Skeletal muscle satellite cell (primary cell): ENCODE data around the gene TRA2A. TPM values are rescaled to one million over a fixed set of nuclear protein-coding genes. Genes with fewer than 3 reads are reported as not detected.
A peak's percentile ranks its signal among the peaks of the same experiment; 100 is the strongest.

Source experiments
- H3K27me3 ChIP-seq: 2 replicates; pipeline ENCODE4 v1.7.0; 2013; ENCODE audit warnings: low read length; ENCODE audit not compliant: control insufficient read depth, insufficient read depth
- H3K36me3 ChIP-seq: 2 replicates; pipeline ENCODE4 v1.7.0; 2013; ENCODE audit warnings: mild to moderate bottlenecking, control low read depth, low read length; ENCODE audit not compliant: insufficient read depth
- H3K4me1 ChIP-seq: 2 replicates; pipeline ENCODE4 v1.7.0; 2013; ENCODE audit warnings: low read length; ENCODE audit not compliant: control insufficient read depth, insufficient read depth
- H3K4me2 ChIP-seq: 2 replicates; pipeline ENCODE4 v1.7.0; 2013; ENCODE audit warnings: mild to moderate bottlenecking, low read length
- H3K4me3 ChIP-seq: 2 replicates; pipeline ENCODE4 v1.7.0; 2013; ENCODE audit warnings: low read length
- H3K9ac ChIP-seq: 2 replicates; pipeline ENCODE4 v1.7.0; 2013; ENCODE audit warnings: mild to moderate bottlenecking, low read depth, low read length, moderate library complexity
- H3K9me3 ChIP-seq: replicated peaks from 2 replicates; pipeline ENCODE4 v1.7.0; 2013; ENCODE audit warnings: mild to moderate bottlenecking, control low read depth, low read length
- total RNA-seq: library from RNA; depleted of rRNA; stranded (reverse); fragments of >200 nt; gene quantifications from 2 replicates; pipeline ENCODE4 v1.2.3, GENCODE V29; 2012; rRNA removed

TRA2A gene
- 22.1 and 39.5 TPM in 2 replicates for total RNA-seq

DNA sequence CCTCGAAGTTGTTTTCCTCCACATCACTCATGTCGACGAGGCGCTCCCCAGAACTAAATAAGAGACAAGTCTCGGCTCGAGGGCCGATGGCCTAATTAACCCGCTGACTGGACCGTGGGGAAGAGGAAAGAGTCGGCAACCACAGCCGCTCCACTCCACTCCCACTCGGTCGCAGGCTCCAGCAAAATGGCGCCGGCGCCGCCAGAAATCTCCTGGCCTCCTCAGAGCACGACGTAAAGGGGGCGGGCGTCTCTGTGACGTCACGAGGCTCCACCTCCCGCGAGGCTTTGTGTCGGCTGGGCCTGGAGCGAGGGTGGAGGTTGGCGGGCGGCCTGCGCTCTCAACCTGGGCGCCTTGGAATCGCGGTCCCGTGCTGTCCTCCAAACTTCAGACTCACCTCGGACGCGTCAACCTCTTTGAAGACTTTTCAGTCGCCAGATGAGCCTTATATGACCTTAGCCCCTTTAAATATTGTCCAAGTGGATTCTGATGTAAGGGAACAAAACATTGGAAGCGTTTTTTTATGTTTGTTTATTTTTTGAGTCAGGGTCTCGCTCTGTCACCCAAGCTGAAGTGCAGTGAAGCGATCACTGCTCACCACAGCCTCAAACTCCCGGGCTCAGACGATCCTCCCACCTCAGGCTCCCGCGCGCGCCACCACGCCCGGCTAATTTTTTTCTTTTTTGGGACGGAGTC lies at the start of gene TRA2A:
Gene TRA2A, minus strand, starts transcription at position 188 of the 696 bp plus-strand sequence. Its CDS starts 157 bp downstream, at position 31.
- H3K4me2 ChIP-seq: peak within 1 kb of the TSS; percentile 79
- H3K4me3 ChIP-seq: peak within 1 kb of the TSS; percentile 91
- H3K4me1 ChIP-seq: peaks cover 18% of the 10 kb centered on the region
- H3K9me3 ChIP-seq: no peaks in the 10 kb centered on the region
- H3K9ac ChIP-seq: peak within 1 kb of the TSS; percentile 99
- no peaks in the 10 kb centered on the region for H3K27me3 ChIP-seq
- H3K36me3 ChIP-seq: no peaks in the 10 kb centered on the region

- Histone ChIP-seq H3K4me1 (peaks cover 3% of the 10 kb centered on the region), H3K27me3 (no peaks in the 10 kb centered on the region), H3K4me3 (no peak overlapping the region), H3K4me2 (no peak overlapping the region), H3K9me3 (no peaks in the 10 kb centered on the region), H3K36me3 (no peaks in the 10 kb centered on the region), H3K9ac (no peak overlapping the region)
These were observed 38.9 kb upstream of the TRA2A start for GRCh38 chr7:23570592-23571200.

- Histone ChIP-seq H3K4me3 (no peak overlapping the region), H3K9me3 (no peaks in the 10 kb centered on the region), H3K27me3 (peaks cover 17% of the 10 kb centered on the region), H3K4me1 (no peaks in the 10 kb centered on the region), H3K36me3 (no peaks in the 10 kb centered on the region), H3K4me2 (no peak overlapping the region), H3K9ac (no peak overlapping the region)
These were observed 26.5 kb upstream of the TRA2A start for GRCh38 chr7:23558303-23558702.

DNA sequence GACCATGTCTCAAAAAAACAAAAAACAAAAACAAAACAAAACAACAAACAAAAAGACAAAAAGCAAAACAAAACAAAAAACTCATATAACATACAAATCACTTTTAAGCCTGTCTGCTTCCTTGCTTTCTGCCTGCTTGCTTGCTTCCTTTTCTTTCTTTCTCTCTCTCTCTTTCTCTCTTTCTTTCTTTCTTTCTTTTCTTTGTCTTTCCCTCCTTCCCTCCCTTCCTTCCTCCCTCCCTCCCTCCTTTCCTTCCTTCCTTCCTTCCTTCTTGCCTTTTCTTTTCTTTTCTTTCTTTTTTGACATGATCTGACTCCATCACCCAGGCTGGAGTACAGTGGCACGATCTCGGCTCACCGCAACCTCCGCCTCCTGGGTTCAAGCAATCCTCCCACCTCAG lies 15.9 kb upstream of the TRA2A start:
- Histone ChIP-seq H3K27me3 (peaks cover 9% of the 10 kb centered on the region), H3K4me1 (no peaks in the 10 kb centered on the region), H3K9me3 (no peaks in the 10 kb centered on the region), H3K4me3 (no peak overlapping the region), H3K9ac (no peak overlapping the region), H3K36me3 (no peaks in the 10 kb centered on the region), H3K4me2 (no peak overlapping the region)

DNA sequence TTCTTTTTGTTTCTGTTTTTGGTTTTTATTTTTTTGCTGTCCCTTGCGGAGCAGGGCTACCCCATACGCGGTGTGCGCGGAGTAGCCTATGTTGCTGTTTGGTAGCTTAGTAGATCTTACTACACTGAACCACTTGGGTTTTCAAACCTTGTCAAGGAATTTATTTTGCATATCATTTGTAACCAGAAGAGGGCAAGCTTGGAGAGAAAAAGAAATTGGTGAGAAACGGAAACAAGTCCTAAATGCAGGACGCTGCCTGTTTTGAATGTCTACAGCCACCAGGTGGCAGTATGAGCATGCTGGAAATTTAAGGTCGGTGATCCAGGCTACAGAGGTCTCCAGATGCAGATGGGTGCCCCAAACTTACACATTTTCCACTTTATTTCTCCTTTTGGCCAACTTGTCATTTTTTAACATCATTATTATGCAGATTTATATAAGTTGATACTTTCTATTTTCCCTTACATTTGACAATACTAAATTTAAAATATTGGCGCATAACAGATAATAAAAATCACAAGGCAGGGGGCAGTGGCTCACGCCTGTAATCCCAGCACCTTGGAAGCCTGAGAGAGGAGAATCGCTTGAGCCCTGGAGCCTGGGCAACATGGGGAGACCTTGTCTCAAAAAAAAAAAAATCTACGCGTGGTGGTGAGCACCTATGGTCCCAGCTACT lies 15.3 kb upstream of the TRA2A start:
- no peaks in the 10 kb centered on the region for H3K9me3 ChIP-seq
- H3K4me1 ChIP-seq: no peaks in the 10 kb centered on the region
- H3K9ac ChIP-seq: no peak overlapping the region
- H3K4me3 ChIP-seq: no peak overlapping the region
- H3K36me3 ChIP-seq: no peaks in the 10 kb centered on the region
- H3K4me2 ChIP-seq: peak overlapping the region; percentile 16
- peaks cover 9% of the 10 kb centered on the region for H3K27me3 ChIP-seq

GRCh38 chr7:23545493-23545892 lies 13.7 kb upstream of the TRA2A start:
- peaks cover 9% of the 10 kb centered on the region for H3K27me3 ChIP-seq
- H3K4me3 ChIP-seq: no peak overlapping the region
- no peaks in the 10 kb centered on the region for H3K9me3 ChIP-seq
- H3K36me3 ChIP-seq: no peaks in the 10 kb centered on the region
- H3K9ac ChIP-seq: no peak overlapping the region
- H3K4me2 ChIP-seq: no peak overlapping the region
- no peaks in the 10 kb centered on the region for H3K4me1 ChIP-seq

- H3K36me3 ChIP-seq: no peaks in the 10 kb centered on the region
- H3K27me3 ChIP-seq: peaks cover 9% of the 10 kb centered on the region
- H3K4me1 ChIP-seq: no peaks in the 10 kb centered on the region
These were observed 13.2 kb upstream of the TRA2A start for GRCh38 chr7:23544913-23545354.

DNA sequence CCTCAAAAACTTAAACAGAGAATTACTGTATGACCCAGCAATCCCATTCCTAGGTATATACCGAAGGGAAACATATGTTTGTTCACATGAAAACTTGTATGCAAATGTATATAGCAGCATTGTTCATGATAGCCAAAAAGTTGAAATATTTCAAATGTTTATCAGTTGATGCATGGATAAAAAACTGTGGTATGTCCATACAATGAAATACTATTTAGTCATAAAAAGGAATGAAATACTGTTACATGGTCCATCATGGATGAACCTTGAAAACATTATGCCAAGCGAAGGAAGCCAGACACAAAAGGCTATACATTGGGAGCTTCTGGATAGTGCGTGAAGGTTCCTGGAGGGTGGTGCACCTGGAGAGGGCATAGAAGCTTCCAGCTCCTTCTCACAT lies 11.0 kb upstream of the TRA2A start:
- no peaks in the 10 kb centered on the region for H3K27me3 ChIP-seq
- no peaks in the 10 kb centered on the region for H3K4me1 ChIP-seq
- no peak overlapping the region for H3K4me2 ChIP-seq
- H3K9ac ChIP-seq: no peak overlapping the region
- no peaks in the 10 kb centered on the region for H3K9me3 ChIP-seq
- H3K4me3 ChIP-seq: no peak overlapping the region
- H3K36me3 ChIP-seq: no peaks in the 10 kb centered on the region

More at GRCh38 chr7:23544913-23545354, 13.2 kb upstream of the TRA2A start:
- Histone ChIP-seq H3K9ac (no peak overlapping the region), H3K9me3 (no peaks in the 10 kb centered on the region), H3K4me3 (no peak overlapping the region), H3K4me2 (no peak overlapping the region)

GRCh38 chr7:23539494-23539907 lies 7.7 kb upstream of the TRA2A start:
- Histone ChIP-seq H3K36me3 (no peaks in the 10 kb centered on the region), H3K4me3 (no peak overlapping the region), H3K27me3 (no peaks in the 10 kb centered on the region), H3K4me2 (no peak overlapping the region), H3K9me3 (no peaks in the 10 kb centered on the region), H3K9ac (no peak overlapping the region), H3K4me1 (no peaks in the 10 kb centered on the region)

- H3K36me3 ChIP-seq: no peaks in the 10 kb centered on the region
These were observed 6.5 kb upstream of the TRA2A start for GRCh38 chr7:23538301-23538700.

GRCh38 chr7:23533238-23533604 lies 1.4 kb upstream of the TRA2A start:
- Histone ChIP-seq H3K36me3 (no peaks in the 10 kb centered on the region), H3K4me3 (no peak overlapping the region), H3K4me2 (no peak overlapping the region), H3K9me3 (no peaks in the 10 kb centered on the region), H3K27me3 (no peaks in the 10 kb centered on the region), H3K4me1 (peaks cover 12% of the 10 kb centered on the region), H3K9ac (no peak overlapping the region)

More at GRCh38 chr7:23538301-23538700, 6.5 kb upstream of the TRA2A start:
- Histone ChIP-seq H3K4me1 (no peaks in the 10 kb centered on the region), H3K4me3 (no peak overlapping the region), H3K9me3 (no peaks in the 10 kb centered on the region), H3K9ac (no peak overlapping the region), H3K4me2 (no peak overlapping the region), H3K27me3 (no peaks in the 10 kb centered on the region)
